Natural killer cell (primary cell): ENCODE measurements around the gene SDE2. TPM values are rescaled to one million over a fixed set of nuclear protein-coding genes. Genes with fewer than 3 reads are reported as not detected.

Experiments used
- ATAC-seq, 3 donors: fragments of 150-1000 bp in 2 of 3; fragments of 200-7000 bp in 1 of 3; cut with Tn5 transposase; 1 replicate in 1 of 3; 2 replicates in 2 of 3; pipeline ENCODE4 v1.10.0; 2021; ENCODE audit warnings: mild to moderate bottlenecking in 2 of 3, moderate library complexity in 2 of 3
- DNase-seq, 2 donors: peaks; one replicate each; pipeline versions ENCODE4 v3.0.0 to v3.0.0-alpha.2; 2013 to 2021; ENCODE audit warnings: mixed read lengths in 1 of 2
- H3K27ac ChIP-seq: one replicate; pipeline ENCODE4 v1.5.1; 2013; ENCODE audit warnings: mild to moderate bottlenecking, low read length
- H3K27me3 ChIP-seq: one replicate; pipeline ENCODE4 v1.6.1; 2013; ENCODE audit warnings: low read length; ENCODE audit not compliant: control insufficient read depth, insufficient read depth
- H3K36me3 ChIP-seq: one replicate; pipeline ENCODE4 v1.6.1; 2013; ENCODE audit warnings: low read length; ENCODE audit not compliant: control insufficient read depth, insufficient read depth
- H3K4me1 ChIP-seq: one replicate; pipeline ENCODE4 v1.6.1; 2013; ENCODE audit warnings: low read length; ENCODE audit not compliant: control insufficient read depth, insufficient read depth
- H3K4me3 ChIP-seq: one replicate; pipeline ENCODE4 v1.5.1; 2013; ENCODE audit warnings: low read length
- H3K9me3 ChIP-seq: one replicate; pipeline ENCODE4 v1.6.1; 2013; ENCODE audit warnings: low read length; ENCODE audit not compliant: control insufficient read depth, insufficient read depth
- H3K27ac Mint-ChIP-seq, 2 donors: one replicate each; pipeline ENCODE4 v1.8.0; 2022; ENCODE audit warnings: mild to moderate bottlenecking in 2 of 2, mixed read lengths in 2 of 2, moderate library complexity in 1 of 2
- H3K27me3 Mint-ChIP-seq, 2 donors: one replicate each; pipeline ENCODE4 v1.8.0; 2022; ENCODE audit warnings: low read depth in 2 of 2, mixed read lengths in 2 of 2
- H3K36me3 Mint-ChIP-seq: one replicate; pipeline ENCODE4 v1.8.0; 2022; ENCODE audit warnings: mixed read lengths
- H3K4me1 Mint-ChIP-seq, 2 donors: one replicate each; pipeline ENCODE4 v1.8.0; 2022; ENCODE audit warnings: mixed read lengths in 2 of 2
- H3K4me3 Mint-ChIP-seq: one replicate; pipeline ENCODE4 v1.8.0; 2022; ENCODE audit warnings: mild to moderate bottlenecking, moderate library complexity, mixed read lengths
- H3K9me3 Mint-ChIP-seq, 2 donors: one replicate each; pipeline ENCODE4 v1.8.0; 2022; ENCODE audit warnings: mixed read lengths in 2 of 2
- WGBS: methylation state at CpG from one replicate; pipeline ENCODE4 v1.1.7; 2013; ENCODE audit warnings: missing lambda C conversion rate; ENCODE audit not compliant: insufficient coverage; 5-methylcytosine and 5-hydroxymethylcytosine counted together
- intact Hi-C: fragments of 100-400 bp; cut with micrococcal nuclease; formaldehyde crosslinking; loops from one replicate; pipeline ENCODE4 v1.14.2; 2022
- total RNA-seq, 4 donors: library from RNA; stranded (reverse); fragments of 120-200 nt in 1 of 4; gene quantifications; one replicate each; pipeline versions ENCODE4 v1.2.3 to v1.2.4, GENCODE V29; 2013 to 2022
- TF ChIP-seq, protein P1 (sequence below): fragments of 200-600 bp; IDR thresholded peaks from one replicate; pipeline ENCODE4 v1.8.0; 2022; ENCODE audit warnings: antibody characterized with exemption

The SDE2 gene
- total RNA-seq, 3 donors from 2014 or later (not counting 1 experiment from before 2014, with no cell fraction given) = 52.5 to 62.7 (median 53.6) TPM

DNA sequence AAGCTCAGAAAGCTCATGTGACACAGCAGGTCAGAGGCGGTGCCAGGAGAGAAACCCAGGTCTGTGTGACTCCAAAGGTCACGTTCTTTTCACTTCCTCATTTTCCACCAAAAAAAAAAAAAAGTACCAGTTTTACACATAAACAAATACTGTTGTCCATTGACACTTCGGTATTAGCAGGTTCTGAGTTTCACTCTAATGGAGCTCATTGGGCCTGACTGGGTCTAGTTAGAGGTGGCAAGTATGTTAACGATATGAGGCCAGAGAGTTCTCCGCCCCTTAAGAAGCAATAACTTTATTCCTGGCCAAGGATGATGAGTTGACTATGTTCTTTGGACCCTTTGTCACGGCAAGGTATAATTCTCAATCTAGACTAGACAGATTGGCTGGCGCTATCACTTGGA, 30.0 kb upstream of the SDE2 start:
- H3K4me1 Mint-ChIP-seq = no peaks in the 10 kb centered on the region
- no peak overlapping the region for H3K4me3 ChIP-seq
- H3K36me3 ChIP-seq = no peaks in the 10 kb centered on the region
- 59% methylated on average over 7 of the region's 7 CpGs for WGBS
- H3K36me3 Mint-ChIP-seq = no peaks in the 10 kb centered on the region
- DNase-seq = peak in 1 of 2 donors; percentile 10
- H3K9me3 ChIP-seq = no peaks in the 10 kb centered on the region
- H3K27me3 ChIP-seq = no peaks in the 10 kb centered on the region
- H3K4me1 ChIP-seq = peaks cover 3% of the 10 kb centered on the region
- H3K27me3 Mint-ChIP-seq = peaks cover 0 to 2% of the 10 kb centered on the region in 2 donors
- no peaks in the 10 kb centered on the region for H3K9me3 Mint-ChIP-seq
- TF ChIP-seq, protein P1, sequence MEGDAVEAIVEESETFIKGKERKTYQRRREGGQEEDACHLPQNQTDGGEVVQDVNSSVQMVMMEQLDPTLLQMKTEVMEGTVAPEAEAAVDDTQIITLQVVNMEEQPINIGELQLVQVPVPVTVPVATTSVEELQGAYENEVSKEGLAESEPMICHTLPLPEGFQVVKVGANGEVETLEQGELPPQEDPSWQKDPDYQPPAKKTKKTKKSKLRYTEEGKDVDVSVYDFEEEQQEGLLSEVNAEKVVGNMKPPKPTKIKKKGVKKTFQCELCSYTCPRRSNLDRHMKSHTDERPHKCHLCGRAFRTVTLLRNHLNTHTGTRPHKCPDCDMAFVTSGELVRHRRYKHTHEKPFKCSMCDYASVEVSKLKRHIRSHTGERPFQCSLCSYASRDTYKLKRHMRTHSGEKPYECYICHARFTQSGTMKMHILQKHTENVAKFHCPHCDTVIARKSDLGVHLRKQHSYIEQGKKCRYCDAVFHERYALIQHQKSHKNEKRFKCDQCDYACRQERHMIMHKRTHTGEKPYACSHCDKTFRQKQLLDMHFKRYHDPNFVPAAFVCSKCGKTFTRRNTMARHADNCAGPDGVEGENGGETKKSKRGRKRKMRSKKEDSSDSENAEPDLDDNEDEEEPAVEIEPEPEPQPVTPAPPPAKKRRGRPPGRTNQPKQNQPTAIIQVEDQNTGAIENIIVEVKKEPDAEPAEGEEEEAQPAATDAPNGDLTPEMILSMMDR = no peak
- peak overlapping the region; percentile 55 for H3K27ac ChIP-seq
- peak in 1 of 3 donors; percentile 53 for ATAC-seq
- intact Hi-C loops = no loop called here
- no peak overlapping the region for H3K27ac Mint-ChIP-seq
- no peak overlapping the region for H3K4me3 Mint-ChIP-seq

DNA sequence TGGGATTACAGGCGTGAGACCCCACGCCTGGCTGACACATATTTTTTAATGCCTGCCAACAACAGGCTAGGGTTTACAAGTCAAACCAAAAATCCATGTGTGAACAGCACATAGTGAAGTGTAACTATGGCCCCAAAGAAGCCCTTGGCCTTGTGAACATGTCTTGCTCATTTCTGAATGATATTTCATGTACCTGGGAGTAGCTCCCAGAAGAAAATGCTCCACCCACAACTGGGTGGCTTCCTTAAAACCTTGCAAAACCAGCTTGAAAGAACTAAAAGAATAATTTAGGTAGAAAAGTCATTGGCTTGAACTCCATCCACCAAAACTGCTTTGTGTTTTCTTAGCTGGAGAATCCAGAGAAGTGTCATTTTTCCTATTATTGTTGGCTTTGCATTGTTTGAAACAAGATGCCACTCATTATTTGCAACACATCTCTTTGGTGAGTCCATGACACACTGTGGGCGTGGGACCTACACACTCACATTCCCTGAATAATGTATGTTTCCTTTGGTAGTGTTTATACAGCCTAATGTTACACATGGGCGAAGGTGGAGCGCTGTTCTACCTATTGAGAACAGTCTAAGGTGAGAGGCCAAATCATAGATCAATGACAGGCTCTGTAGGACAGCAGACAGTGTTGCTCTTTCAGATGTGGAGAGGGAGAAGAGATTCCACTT, 28.5 kb upstream of the SDE2 start:
- no peak overlapping the region for H3K27ac ChIP-seq
- DNase-seq = no peak
- no peaks in the 10 kb centered on the region for H3K27me3 ChIP-seq
- H3K9me3 ChIP-seq = no peaks in the 10 kb centered on the region
- no peaks in the 10 kb centered on the region for H3K4me1 Mint-ChIP-seq
- no peaks in the 10 kb centered on the region for H3K36me3 Mint-ChIP-seq
- peaks cover 3% of the 10 kb centered on the region for H3K4me1 ChIP-seq
- H3K36me3 ChIP-seq = no peaks in the 10 kb centered on the region
- H3K27ac Mint-ChIP-seq = no peak overlapping the region
- H3K27me3 Mint-ChIP-seq = peaks cover 0 to 2% of the 10 kb centered on the region in 2 donors
- intact Hi-C loops = no loop called here
- H3K9me3 Mint-ChIP-seq = no peaks in the 10 kb centered on the region
- TF ChIP-seq, protein P1 = no peak
- WGBS = 91% methylated on average over 4 of the region's 5 CpGs
- no peak overlapping the region for H3K4me3 ChIP-seq
- ATAC-seq = no peak
- H3K4me3 Mint-ChIP-seq = no peak overlapping the region

DNA sequence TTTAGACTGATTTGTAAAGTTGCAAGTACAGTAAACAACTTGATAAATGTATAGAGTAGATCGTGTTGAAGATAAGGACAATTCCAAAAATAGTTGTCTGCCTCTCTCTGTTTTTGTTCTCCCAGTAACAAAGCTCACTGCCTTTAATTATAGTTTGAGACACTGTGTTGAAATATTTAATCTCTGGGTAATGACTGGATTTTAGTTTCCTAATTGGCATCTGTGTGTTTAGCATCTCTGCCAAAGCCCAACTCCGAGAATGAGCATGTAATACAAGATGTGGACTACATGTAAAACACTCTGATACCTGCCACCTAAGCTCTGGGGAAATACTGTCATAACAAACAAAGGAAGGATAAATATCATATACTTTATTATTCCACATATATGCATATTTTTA, 27.7 kb upstream of the SDE2 start:
- TF ChIP-seq, protein P1 = no peak
- H3K36me3 ChIP-seq = no peaks in the 10 kb centered on the region
- Mint-ChIP-seq H3K27ac (no peak overlapping the region), H3K4me1 (no peaks in the 10 kb centered on the region), H3K27me3 (peaks cover 0 to 2% of the 10 kb centered on the region in 2 donors), H3K36me3 (no peaks in the 10 kb centered on the region), H3K9me3 (no peaks in the 10 kb centered on the region), H3K4me3 (no peak overlapping the region)
- H3K9me3 ChIP-seq = no peaks in the 10 kb centered on the region
- no peak overlapping the region for H3K27ac ChIP-seq
- 81% methylated on average over 2 of the region's 2 CpGs for WGBS
- no peaks in the 10 kb centered on the region for H3K27me3 ChIP-seq
- no peak overlapping the region for H3K4me3 ChIP-seq
- intact Hi-C loops = no loop called here
- no peak for ATAC-seq
- peaks cover 3% of the 10 kb centered on the region for H3K4me1 ChIP-seq
- DNase-seq = no peak

DNA sequence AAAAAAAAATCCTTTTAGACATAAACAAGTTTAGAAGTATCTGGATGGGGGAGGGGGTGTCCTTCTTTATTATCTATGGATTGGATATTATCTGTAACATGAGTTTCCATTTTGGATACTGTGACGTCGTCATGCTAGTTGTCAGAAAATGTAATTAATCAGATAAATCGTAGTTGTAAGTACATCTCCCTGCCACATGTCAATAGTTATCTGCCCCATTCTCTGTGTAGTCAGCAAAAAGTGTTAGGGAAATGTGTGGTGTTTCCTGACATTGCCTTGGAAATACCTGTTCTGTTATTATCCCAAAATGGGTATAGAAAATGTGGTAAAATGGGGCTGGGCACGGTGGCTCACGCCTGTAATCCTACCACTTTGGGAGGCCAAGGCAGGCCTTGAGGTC, 24.6 kb upstream of the SDE2 start:
- Histone ChIP-seq H3K4me1 (peaks cover 3% of the 10 kb centered on the region), H3K4me3 (no peak overlapping the region), H3K27ac (no peak overlapping the region), H3K36me3 (no peaks in the 10 kb centered on the region), H3K9me3 (no peaks in the 10 kb centered on the region), H3K27me3 (no peaks in the 10 kb centered on the region)
- Mint-ChIP-seq H3K9me3 (no peaks in the 10 kb centered on the region), H3K27me3 (peaks cover 0 to 4% of the 10 kb centered on the region in 2 donors), H3K36me3 (no peaks in the 10 kb centered on the region), H3K4me1 (no peaks in the 10 kb centered on the region), H3K4me3 (no peak overlapping the region), H3K27ac (no peak overlapping the region)
- intact Hi-C loops = no loop called here
- DNase-seq (no peak), ATAC-seq (no peak)
- TF ChIP-seq, protein P1 = no peak
- 88% methylated on average over 5 of the region's 5 CpGs for WGBS
